Measurements from ENCODE around the gene SMNDC1. TPM values are rescaled to one million over a fixed set of nuclear protein-coding genes. Genes with fewer than 3 reads are reported as not detected.

Gene SMNDC1
- total and polyA plus RNA-seq, 2 of the 4 experiments (the other 2 are of a cell fraction): 3.9 to 15.1 TPM

DNA sequence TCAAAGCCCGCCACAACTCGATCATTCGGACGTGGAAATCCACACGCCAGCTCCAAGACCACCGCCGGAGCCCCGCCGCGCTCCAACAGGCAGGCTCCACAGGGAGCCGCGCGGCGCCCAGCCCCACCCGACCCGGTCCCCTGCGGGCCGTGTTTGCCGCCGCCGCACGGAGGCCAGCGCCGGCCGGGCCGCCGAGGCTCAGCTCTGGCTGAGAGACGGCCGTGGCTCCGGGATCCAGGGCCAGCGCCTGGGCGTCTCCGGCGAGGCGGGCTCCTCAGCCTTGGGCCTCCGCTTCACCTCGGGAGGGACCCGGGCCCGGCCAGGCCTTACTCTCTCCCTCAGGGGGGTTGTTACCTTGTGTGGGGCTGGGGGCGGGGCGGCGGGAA is 333 bp downstream of the SMNDC1 start (continued):
- TF ChIP-seq, protein P1, sequence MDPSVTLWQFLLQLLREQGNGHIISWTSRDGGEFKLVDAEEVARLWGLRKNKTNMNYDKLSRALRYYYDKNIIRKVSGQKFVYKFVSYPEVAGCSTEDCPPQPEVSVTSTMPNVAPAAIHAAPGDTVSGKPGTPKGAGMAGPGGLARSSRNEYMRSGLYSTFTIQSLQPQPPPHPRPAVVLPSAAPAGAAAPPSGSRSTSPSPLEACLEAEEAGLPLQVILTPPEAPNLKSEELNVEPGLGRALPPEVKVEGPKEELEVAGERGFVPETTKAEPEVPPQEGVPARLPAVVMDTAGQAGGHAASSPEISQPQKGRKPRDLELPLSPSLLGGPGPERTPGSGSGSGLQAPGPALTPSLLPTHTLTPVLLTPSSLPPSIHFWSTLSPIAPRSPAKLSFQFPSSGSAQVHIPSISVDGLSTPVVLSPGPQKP (IDR thresholded peaks at IDR 0.05; ENCODE audit: borderline replicate concordance, low read depth, low read length): no peak
- TF ChIP-seq RFX5 (IDR thresholded peaks at IDR 0.05; ENCODE audit: low read depth, low read length) (no peak), MAZ (IDR thresholded peaks at IDR 0.05; ENCODE audit: borderline replicate concordance, low read depth, low read length) (no peak)

DNA sequence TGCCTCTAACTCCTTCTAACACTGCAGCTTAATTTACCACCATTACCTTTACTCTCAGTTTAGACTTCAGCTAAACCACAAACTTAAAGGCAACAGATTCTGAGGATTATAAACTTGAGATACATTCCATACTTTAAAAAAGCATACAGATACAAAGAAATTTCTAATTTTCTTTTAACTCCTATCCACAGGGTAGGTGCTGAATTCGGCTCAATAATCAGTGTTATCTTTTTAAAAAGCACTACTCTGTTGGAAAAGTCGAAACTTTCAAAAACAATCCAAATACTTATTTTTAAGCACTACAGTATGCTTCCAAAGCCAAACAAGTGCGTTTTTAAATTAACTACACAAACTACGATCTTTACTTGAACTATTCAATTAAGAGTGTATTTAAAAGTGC is 1.0 kb downstream of the SMNDC1 start:
- in situ Hi-C loops (cut with MboI; ENCODE audit: low sequenced_read_pairs): loop anchor here (10.0 to 25.0 kb wide), 2 partner anchors 581 to 1834 kb away; no protein-coding TSS in a partner anchor
- H3K9me3 ChIP-seq (ENCODE audit: control insufficient read depth, insufficient read depth, low read length): no peaks in the 10 kb centered on the region
- H3K79me1 ChIP-seq (ENCODE audit: low read depth in 1 of 2, low read length in 2 of 2): peaks cover 4 to 14% of the 10 kb centered on the region in 2 experiments; a peak in 2 of 4 replicates
- TF ChIP-seq, protein P1 (IDR thresholded peaks at IDR 0.05; ENCODE audit: borderline replicate concordance, low read depth, low read length): no peak
- no peak for TF ChIP-seq RFX5 (IDR thresholded peaks at IDR 0.05; ENCODE audit: low read depth, low read length)
- TF ChIP-seq RCOR1 (IDR thresholded peaks at IDR 0.05; ENCODE audit: insufficient replicate concordance, low read length): no peak
- TF ChIP-seq MAZ (IDR thresholded peaks at IDR 0.05; ENCODE audit: borderline replicate concordance, low read depth, low read length): no peak
- no peak for TF ChIP-seq FOS (IDR thresholded peaks at IDR 0.05; ENCODE audit: low read depth, low read length)
- no peak for TF ChIP-seq MAFK (IDR thresholded peaks at IDR 0.05; ENCODE audit: low read depth, low read length)
- TF ChIP-seq POLR2A (IDR thresholded peaks at IDR 0.05; ENCODE audit: low read depth, low read length): no peak
- no peak for TF ChIP-seq BHLHE40 (IDR thresholded peaks at IDR 0.05; ENCODE audit: low read depth, low read length)
- no peak for TF ChIP-seq SMC3 (IDR thresholded peaks at IDR 0.05; ENCODE audit: low read depth, low read length)
- TF ChIP-seq, protein P2, sequence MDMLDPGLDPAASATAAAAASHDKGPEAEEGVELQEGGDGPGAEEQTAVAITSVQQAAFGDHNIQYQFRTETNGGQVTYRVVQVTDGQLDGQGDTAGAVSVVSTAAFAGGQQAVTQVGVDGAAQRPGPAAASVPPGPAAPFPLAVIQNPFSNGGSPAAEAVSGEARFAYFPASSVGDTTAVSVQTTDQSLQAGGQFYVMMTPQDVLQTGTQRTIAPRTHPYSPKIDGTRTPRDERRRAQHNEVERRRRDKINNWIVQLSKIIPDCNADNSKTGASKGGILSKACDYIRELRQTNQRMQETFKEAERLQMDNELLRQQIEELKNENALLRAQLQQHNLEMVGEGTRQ (IDR thresholded peaks at IDR 0.05; ENCODE audit: low read depth, low read length): no peak

More for the DNA sequence above, 1.0 kb downstream of the SMNDC1 start:
- Histone ChIP-seq H3K36me3 (ENCODE audit: control insufficient read depth, insufficient read depth, low read length) (peaks cover 13% of the 10 kb centered on the region), H4K5ac (ENCODE audit: low read depth, low read length) (no peak overlapping the region), H3K27ac (ENCODE audit: insufficient read depth, low read length) (no peak overlapping the region), H2AK5ac (ENCODE audit: low read depth, low read length) (no peak overlapping the region), H3K23ac (ENCODE audit: low read depth, low read length) (peak overlapping the region; percentile 31), H2BK20ac (ENCODE audit: low read depth, low read length) (no peak overlapping the region), H3K4ac (ENCODE audit: low read depth, low read length) (no peak overlapping the region), H4K20me1 (ENCODE audit: insufficient read depth, low read length) (peaks cover 11% of the 10 kb centered on the region; the same call in 1 of the 2 replicates), H3K4me1 (ENCODE audit: control insufficient read depth, insufficient read depth, low read length) (peaks cover 4% of the 10 kb centered on the region; the same call in 1 of the 2 replicates), H3K4me2 (ENCODE audit: low read depth, low read length) (peak overlapping the region; percentile 97), H4K8ac (ENCODE audit: low read depth in 2 of 2, low read length in 2 of 2) (0 out of 4 replicates have a peak overlapping the region, but pooled peaks of 1 of the 2 experiments have one; percentile 62), H2AK9ac (replicated peaks; ENCODE audit: low read depth, low read length, poor library complexity) (no peak overlapping the region), H3K27me3 (ENCODE audit: control insufficient read depth, insufficient read depth, low read length) (no peaks in the 10 kb centered on the region), H3K18ac (ENCODE audit: low read depth, low read length) (no peak overlapping the region), H4K91ac (ENCODE audit: insufficient read depth, low read depth, low read length) (no peak overlapping the region), H3K9ac (ENCODE audit: low read depth, low read length) (peak overlapping the region; percentile 85), H2BK15ac (ENCODE audit: low read depth, low read length) (no peak overlapping the region), H3K9me1 (ENCODE audit: insufficient read depth, low read length) (no peaks in the 10 kb centered on the region; the same call in 1 of the 2 replicates), H2BK5ac (ENCODE audit: low read depth, low read length, poor library complexity, severe bottlenecking) (peak overlapping the region; percentile 64), H3K14ac (replicated peaks; ENCODE audit: low read depth, low read length) (no peak overlapping the region; the same call in 1 of the 2 replicates), H3K56ac (ENCODE audit: extremely low read depth, insufficient read depth, low read length) (peak overlapping the region; percentile 70), H2AFZ (replicated peaks; ENCODE audit: low read length, poor library complexity) (no peak overlapping the region), H3K4me3 (ENCODE audit: insufficient read depth, low read depth, low read length) (peak overlapping the region; percentile 90), H2BK120ac (ENCODE audit: low read depth, low read length) (no peak overlapping the region)
- CTCF ChIA-PET: interaction anchor here (0.6 kb wide), 2 partner anchors 163 to 302 kb away, joined by 3 to 4 read pairs; no protein-coding TSS in a partner anchor
- no CpG with 5 or more reads among the region's 4 CpGs for WGBS, 2 experiments (ENCODE audit: extremely low coverage in 2 of 2, insufficient read length in 1 of 2)
- POLR2A ChIA-PET (ENCODE audit: unreplicated experiment): no interaction called here
- dilution Hi-C loops (cut with HindIII; ENCODE audit: low sequenced_read_pairs, unreplicated experiment) (no loop called here), intact Hi-C loops (cut with micrococcal nuclease) (loop anchor here (10.0 kb wide), 1 partner anchor 611 kb away; the partner anchor contains the start of genes BBIP1 and SHOC2)
- DNase-seq (no peak), ATAC-seq (ENCODE audit: low read depth) (no peak)
- BruUV-seq (replicated peaks): no TSS peak
